NCI-H82 (cell line): ENCODE results near the gene CCL22.
"Not testable (repeated sequence)": the region's sequence is repeated elsewhere in the genome, so short reads cannot be mapped to it uniquely, and the experiment has no call there.

Experiments used
- DNase-seq: peaks from one replicate; lab custom pipeline; 2025; lab: John Stamatoyannopoulos, UW

Gene CCL22, protein sequence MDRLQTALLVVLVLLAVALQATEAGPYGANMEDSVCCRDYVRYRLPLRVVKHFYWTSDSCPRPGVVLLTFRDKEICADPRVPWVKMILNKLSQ

DNA sequence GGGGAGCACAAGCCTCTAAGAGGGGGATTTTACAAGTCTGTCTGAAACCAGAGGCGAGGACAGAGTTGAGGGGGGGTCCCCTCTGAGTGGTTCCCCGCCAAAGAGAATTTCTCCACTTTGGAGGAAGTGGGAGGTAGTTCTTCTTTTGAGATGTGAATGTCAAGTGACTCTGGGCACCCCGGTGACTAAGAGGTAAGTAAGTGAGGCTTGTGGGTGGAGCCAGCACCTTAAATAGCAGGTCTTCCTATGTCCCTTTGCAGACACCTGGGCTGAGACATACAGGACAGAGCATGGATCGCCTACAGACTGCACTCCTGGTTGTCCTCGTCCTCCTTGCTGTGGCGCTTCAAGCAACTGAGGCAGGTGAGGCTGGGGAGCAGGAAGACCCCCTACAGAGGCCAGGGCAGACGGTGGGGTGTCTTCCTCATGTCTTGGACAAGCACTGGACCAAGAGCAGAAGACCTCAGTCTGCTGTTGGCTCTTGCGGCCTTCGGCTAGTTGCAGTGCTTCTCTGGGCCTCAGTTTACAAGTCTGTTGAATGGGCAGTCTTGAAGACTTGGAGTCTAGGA, at the start of gene CCL22:
Gene CCL22, plus strand, starts transcription at position 257 of the 569 bp plus-strand sequence. Its CDS starts 34 bp downstream, at position 291.
- DNase-seq, result no peak

DNA sequence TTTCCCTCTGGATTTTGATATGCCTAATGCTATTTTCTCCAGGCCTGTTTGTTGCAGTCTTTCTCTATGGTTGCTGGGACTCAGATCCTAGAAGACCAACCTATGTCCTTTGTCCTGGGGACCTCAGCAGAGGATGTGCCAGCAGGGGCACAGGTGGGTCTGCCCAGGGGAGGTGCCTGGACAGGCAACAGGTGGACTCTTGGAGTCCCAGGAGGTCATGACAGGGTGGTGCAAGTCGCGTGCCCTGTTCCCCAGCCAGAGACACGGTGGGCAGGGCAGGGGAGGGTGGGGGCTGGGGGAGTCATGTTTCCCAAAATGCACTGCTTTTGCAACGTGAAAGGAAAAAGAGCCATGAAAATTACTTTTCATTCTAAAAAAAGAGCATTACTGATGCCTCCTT, 47.8 kb upstream of the CCL22 start:
- no peak for DNase-seq

DNA sequence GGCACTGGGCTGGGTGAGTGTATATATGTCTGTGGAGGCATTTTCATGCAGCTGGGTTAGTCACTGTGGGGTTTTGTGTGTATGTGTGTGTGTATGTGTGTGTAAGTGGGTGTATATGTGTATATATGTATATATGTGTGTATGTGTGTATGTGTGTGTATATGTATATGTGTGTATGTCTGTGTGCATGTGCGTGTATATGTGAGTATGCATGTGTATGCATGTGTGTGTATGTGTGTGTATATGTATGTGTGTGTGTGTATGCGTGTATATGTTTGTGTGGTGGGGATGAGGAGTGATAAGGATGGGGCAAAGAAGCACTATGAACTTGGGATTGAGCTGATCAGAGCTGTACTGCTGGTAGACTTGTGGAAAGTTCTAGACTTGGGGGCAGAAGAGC, 45.1 kb upstream of the CCL22 start:
- no peak for DNase-seq

DNA sequence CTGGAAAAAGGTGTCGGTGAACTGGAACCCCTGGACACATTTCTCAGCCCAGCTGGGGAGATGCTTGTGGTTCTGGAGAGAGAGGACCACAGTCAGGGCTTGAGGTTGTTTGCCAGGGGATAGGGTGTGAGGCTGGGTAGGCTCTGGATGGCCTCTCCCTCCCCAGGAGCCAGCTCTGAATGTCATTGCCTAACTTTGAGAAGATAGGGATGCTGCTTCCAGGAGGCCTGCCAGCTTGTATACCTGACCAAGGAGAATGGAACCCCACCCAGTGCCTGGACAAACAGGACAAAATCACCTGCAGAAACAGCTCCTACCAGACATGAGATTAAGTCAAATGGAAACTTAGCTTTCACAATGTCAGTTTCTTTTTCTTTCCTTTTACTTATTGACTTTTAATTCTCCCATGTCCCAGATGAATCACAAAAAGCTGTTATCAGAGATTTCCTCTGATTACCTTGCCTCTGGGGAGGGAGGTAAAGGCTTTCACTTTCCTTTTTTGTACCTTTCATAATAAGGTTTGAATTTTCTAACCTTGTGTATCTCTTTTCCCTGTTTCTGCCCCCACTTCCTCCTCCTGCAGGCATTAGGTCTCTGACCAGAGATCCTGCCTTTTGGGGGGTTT, 44.3 kb upstream of the CCL22 start:
- DNase-seq, result no peak

DNA sequence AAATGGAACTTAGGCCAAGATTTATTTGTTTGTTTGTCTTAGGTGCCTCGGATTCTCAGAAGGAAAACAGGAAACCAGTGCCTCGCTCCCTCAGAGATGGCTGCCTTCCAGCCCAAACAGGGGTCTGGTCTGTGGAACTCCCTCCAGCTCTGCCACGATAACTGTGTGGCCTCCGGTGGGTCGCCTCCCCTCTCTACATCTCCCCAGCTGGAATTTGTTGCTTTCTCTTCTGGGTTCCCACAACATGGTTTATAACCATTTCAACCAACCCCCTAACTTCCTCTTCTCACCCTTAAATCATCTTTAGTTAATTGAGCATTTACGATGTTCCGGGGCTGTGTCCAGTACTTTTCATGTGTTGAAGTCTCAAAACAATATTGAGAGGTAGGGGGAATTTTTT, 43.2 kb upstream of the CCL22 start:
- DNase-seq, result no peak

DNA sequence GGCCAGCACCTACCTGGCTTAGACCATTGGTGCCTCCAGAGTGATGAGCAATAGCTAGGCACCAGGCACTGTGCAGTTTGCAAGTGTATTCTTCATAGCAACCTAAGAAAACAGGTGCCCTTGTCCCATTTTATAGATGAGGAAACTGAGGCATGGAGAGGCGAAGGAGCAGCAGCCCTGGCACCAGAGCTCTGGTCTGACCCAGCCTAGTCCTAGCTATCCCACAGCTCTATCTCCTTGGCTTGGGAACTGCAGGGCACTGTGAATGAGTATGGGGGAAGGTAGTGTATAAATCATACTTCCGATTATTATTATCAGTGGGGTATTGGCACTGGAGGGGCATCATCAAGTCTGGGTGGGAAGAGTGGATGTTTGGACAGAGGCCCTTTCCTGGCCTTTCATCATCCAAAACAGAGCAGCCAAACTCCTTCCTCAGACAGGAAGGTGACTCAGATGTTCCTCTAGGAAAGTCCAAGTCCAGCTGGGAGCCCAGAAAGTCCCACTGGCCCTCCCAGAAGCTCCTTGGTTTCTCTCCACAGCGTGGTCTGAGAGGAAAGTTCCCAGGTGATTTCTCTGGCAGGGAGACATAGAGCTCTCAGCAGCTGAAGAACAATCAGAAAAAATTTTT, 42.1 kb upstream of the CCL22 start:
- DNase-seq, result no peak

DNA sequence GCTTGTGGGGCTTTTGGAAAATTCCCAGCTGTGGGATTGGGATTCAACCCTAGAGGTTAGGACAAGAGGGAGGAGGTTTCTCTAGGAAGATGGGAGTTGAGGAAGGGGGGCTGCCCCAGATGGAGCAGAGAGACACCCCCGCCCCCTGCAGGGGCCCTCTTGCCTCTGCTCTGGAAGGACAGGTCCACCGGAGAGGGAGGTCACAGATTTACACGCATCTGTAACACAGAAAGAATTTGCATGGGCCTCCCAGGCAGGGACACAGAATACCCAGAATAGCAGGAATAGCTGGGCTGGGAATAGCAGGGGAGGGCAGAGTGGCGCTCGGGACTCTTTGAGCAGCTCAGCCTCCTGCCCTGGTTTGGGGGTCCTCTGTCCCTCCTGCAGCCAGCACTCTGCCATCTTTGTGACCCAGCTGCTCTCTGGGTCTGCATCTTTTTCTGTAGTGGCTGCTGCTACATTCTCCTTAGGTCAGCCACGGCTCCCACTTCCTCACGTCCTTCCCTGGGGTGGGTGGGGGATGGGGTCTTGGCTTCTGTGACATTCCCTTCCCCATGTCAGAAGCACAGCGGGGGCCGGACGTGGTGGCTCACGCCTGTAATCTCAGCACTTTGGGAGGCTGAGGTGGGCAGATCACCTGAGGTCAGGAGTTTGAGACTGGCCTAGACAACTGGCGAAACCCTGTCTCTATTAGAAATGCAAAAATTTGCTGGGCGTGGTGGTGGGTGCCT, 40.2 kb upstream of the CCL22 start:
- DNase-seq, result no peak

DNA sequence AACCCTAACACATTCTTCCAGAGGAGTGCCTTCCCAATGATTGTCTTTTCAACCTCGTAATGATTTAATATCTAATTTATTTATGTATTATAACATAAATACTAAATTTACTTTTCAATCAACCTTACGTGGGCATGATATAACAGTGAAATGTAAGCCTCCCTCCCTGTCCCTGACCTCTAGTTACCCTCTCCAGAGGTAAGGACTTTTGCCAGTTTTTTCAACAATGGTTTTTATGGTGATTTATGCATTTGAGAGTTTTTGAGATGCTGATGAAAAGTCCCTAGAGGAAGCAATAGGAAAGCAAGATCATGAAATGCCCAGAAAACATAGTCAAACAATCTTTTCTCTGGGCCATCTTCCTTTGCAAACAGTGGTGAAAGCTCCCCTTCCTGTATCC, 38.9 kb upstream of the CCL22 start:
- DNase-seq, result no peak

DNA sequence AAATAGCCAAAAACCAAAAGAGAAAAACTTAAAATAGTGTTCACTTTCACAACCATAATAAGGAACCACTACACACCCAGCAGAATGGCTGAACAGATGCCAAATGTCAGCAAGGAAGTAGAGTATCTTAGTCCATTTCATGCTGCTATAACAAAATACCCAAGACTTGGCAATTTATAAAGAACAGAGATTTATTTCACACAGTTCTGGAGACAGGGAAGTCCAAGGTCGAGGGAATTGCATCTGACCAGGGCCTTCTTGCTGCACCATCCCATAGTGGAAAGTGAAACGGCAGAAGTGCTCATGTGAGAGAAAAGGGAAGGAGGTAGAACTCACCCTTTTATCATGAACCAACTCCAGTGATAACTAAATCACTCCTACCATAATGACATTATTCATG, 33.8 kb upstream of the CCL22 start:
- no peak for DNase-seq

DNA sequence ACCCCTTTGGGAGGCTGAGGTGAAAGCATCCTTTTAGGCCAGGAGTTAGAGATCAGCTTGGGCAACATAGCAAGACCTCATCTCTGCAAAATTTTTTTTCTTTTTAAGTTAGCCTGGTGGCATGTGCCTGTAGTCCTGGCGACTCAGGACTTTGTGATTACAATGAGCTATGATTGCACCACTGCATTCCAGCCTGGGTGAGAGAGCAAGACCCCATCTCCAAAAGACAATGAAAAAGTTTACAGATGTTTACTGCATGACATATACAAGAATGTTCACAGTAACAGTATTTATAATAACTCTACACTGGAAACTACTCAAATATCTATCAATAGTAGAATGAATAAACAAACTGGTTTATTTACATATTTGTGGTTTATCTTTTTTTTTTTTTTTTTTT, 33.1 kb upstream of the CCL22 start:
- DNase-seq, result no peak

DNA sequence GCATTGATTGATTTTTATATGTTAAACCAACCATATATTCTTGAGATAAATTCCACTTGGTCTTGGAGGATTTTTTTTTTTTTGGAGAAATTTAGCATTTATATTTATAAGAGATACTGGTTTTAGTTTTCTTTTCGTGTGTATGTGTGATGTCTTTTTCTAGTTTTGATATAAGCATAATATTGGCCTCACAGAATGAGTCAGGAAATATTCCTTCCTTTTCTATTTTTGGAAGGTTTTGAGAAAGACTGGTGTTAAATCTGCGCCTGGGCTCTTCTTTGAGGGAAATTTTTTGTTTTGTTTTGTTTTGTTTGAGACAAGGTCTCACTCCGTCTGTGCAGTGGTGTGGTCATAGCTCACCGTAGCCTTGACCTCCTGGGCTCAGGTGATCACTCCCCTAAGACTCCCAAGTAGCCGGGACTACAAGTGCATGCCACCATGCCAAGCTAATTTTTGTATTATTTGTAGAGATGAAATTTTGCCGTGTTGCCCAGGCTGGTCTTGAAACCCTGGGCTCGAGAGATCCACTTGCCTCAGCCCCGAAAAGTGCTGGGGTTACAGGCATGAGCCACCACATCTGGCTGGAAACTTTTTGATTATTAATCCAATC, 28.8 kb upstream of the CCL22 start:
- DNase-seq, result no peak

DNA sequence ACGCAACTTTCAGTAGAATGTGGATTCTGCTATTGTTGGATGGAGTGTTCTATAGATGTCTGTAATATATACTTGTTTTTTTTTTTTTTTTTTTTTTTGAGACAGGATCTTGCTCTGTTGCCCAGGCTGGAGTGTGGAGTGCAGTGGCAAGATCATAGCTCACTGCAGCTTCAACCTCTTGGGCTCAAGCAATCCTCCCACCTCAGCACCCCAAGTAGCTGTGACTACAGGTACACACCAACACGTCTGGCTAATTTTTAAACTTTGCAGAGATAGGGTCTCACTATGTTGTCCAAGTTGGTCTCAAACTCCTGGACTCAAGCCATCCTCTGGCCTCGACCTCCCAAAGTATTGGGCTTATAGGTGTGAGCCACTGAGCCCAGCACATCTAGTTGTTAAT, 27.2 kb upstream of the CCL22 start:
- DNase-seq, result no peak

DNA sequence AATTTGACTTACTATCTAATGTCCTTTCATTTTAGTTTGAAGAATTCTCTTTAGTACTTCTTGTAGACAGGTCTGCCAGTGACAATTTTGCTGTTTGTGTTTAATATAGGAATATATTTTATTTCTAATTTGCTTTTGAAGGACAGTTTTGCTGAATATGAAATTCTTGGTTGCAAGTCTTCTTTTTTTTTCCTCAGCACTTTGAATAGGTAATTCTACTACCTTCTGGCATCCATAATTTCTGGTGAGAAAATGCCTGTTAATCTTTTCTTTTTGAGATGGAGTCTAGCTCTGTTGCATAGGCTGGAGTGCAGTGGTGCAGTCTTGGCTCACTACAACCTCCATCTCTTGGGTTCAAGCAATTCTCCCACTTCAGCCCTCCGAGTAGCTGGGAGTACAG, 25.2 kb upstream of the CCL22 start:
- no peak for DNase-seq

DNA sequence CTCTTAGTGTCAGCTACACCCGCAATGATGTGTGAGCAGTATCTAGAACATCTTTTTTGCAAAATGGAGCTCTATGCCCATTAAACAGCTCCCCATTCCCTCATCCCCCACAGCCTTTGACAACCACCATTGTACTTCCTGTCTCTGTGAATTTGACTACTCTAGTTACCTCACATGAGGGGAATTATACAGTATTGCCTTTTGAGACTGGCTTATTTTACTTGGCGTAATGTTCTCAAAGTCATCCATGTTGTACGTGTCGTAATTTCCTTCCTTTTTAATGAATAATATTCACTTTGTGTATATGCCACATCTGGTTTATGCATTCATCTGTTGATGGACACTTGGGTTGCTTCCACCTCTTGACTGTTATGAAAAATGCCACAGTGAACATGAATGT, 23.2 kb upstream of the CCL22 start:
- no peak for DNase-seq

DNA sequence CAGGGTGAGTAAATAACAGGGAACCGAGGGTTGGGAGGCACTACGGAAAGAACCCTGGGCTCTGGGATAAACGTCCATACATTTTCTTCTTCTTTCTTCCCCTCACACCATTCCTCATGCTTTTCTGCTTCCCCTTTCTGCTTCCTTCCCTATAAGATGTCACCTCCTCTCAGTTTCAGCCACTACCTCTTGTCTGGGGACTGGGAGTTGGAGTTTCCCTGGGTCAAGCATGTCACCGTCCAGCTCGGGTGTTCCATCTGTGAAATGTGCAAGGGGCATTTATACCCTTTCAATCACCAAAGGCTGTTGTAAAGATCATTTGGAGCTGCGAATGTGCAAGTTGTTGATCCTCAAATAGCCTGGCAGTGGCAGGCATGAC, 17.5 kb upstream of the CCL22 start:
- no peak for DNase-seq

DNA sequence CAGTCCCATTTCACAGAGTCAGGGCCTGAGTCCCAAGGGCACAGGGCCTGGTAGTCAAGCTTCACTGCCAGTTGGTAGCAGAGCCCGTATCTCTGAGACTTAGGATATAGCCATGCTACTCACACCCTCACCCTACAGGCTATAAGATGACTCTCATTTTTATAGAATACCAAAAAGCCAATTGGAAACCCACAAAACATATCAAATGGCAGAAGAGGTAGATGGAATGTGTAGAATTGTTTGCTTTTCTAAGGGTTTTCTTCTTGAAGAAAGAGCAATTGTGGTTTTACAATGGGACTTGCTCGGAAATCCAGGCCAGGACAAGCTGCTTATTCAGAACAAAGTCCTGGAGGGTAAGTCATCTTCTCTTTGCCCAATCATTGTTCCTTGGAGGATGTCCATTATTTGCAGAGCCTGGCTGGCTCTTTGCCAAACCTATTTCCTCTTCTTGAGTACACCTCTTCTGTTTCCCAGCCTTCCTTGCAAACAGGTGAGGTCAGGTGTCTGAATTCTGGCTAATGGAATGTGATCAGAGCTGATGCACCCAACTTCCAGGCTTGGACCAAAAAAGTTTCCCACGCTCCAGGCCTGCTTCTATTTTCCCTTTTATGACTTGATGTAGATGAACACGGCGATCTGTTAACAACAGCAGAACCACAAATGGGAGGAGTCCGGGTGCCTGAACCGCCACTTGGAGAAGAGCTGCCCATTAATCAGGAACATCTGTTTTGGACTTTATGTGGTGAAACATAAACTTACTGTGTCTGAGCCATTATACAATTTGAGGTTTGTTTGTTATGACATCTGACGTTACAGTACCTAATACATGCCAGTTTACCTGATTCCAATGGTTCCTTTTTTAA, 16.9 kb upstream of the CCL22 start:
- no peak for DNase-seq

DNA sequence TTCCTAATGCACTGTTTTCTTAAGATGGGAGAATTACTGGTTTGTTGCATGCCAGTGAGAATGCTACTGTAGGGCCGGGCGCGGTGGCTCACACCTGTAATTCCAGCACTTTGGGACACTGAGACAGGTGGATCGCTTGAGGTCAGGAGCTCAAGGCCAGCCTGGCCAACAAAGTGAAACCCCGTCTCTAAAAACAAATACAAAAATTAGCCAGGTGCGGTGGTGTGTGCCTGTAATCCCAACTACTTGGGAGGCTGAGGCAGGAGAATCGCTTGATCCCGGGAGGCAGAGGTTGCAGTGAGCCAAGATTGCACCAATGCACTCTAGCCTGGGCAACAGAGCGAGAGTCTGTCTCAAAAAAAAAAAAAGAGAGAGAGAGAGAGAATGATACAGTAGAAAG, 16.0 kb upstream of the CCL22 start:
- not testable (repeated sequence) for DNase-seq

DNA sequence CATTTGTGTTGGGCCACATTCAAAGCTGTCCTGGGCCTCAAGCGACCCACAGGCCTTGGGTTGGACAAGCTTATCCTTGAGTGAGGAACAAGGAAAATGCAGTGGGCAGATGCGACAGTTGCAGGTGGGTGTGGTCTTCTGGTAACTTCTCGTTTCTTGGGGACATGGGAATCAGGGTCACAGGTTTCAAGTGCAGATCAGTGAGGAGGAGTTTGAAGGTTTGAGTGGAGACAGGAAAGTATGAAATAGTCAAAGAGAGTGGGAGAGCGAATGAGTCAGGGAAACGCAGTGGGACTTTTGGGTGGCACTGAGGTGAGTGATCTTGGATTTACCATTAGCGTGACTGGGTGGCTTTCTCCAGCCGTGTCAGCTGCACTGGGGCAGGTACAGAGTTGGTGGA, 15.4 kb upstream of the CCL22 start:
- DNase-seq, result no peak

DNA sequence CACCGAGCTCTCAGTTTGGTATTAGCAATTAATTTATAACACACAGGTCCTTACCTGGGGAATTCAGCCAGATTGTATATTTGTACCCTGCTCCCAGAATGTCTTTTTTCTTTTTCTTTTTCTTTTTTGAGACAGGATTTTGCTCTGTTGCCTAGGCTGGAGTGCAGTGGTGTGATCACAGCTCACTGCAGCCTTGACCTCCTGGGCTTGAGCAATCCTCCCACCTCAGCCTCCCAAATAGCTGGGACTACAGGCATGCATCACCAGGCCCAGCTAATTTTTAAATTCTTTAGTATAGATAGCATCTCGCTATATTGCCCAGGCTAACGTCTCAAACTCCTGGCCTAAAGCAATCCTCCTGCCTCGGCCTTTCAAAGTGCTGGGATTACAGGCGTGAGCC, 14.5 kb upstream of the CCL22 start:
- not testable (repeated sequence) for DNase-seq

DNA sequence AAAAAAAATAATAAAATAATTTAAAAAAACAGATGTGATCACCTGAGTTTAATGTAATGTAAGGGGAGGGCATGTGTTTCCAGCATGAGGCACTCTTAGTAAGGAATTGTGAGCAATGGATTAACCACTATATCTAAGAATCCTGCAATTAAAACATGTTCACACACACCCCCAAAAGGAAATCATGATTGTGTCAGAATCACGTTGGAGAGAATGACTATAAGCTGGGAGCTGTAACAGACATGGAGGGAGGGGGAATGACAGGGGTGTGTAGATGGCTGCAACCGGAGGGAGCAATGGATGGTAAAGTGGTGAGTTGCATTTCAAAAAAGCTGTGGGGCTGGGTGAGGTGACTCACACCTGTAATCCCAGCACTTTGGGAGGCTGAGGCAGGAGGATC, 13.6 kb upstream of the CCL22 start:
- DNase-seq, result no peak

DNA sequence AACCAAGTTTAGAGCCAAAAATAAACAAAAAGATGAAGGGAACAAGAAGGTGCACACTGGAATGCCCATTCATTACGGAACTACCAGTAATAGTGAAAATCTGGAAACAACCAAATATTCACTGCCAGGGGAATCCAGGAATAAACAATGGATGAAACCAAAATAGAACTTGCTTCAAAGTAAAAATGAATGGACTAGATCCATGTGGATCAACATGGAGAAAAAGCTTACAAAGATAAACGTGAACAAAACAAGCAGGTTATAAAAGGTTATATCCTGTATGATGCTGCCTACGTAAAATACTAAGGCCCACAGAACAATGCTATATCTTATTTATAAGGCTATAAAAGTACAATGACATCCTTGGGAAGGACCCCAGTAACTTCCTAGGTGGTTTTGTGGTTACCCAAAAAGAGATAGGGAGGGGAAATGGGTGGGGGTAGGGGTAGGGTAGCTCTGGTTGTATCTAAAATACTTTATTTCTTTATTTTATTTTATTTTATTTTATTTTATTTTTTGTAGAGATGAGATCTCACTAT, 12.8 kb upstream of the CCL22 start:
- no peak for DNase-seq
